Measurements from ENCODE around the gene SLC44A5.
"Not testable (repeated sequence)": the region's sequence is repeated elsewhere in the genome, so short reads cannot be mapped to it uniquely, and the experiment has no call there.

The SLC44A5 gene

GRCh38 chr1:75528001-75528400 is 82.9 kb downstream of the SLC44A5 start:
- in situ Hi-C loops (cut with HindIII; ENCODE audit: low sequenced_read_pairs), result no loop called here

DNA sequence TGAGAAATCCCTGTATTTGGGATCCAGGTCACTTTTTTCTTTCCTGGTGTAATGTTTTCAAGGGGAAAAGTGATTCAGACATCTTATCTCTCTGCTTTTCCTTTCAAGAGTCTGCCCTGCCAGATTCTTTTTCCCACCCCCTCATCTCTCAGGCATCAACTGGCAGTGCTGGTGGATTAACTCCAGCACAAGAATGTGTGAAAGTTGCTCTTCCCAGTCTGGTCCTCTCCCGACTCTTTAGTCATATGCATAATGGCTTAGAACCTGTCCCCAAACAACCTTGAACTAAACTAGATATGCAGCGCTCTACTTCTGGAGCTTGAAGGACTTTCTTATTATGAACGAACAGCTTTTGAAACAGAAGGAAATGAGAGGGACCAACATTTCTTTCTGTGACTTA is 88.5 kb downstream of the SLC44A5 start:
- in situ Hi-C loops (cut with HindIII; ENCODE audit: low sequenced_read_pairs), result no loop called here

DNA sequence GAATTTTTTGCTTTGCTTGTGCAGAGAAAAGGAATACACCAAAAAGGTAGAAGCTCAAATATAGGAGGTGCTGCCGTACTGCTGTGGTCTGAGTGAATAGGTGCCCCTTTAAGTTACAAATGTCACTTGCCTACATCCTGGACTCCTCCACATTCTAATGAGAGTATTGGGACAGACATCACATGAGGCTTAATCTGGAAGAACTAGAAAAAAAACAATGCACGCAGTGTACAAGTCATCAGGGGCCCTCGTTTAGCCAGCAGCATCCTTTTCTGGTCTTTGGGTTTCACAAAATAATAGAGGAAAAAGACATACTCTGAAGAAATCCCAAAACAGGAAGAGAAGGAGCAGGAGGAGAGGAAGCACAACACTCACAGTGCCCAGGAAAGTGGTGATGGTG is 89.3 kb downstream of the SLC44A5 start:
- in situ Hi-C loops (cut with HindIII; ENCODE audit: low sequenced_read_pairs), result no loop called here

- in situ Hi-C loops (cut with HindIII; ENCODE audit: low sequenced_read_pairs), result no loop called here
These were observed 89.9 kb downstream of the SLC44A5 start for GRCh38 chr1:75520862-75521475.

DNA sequence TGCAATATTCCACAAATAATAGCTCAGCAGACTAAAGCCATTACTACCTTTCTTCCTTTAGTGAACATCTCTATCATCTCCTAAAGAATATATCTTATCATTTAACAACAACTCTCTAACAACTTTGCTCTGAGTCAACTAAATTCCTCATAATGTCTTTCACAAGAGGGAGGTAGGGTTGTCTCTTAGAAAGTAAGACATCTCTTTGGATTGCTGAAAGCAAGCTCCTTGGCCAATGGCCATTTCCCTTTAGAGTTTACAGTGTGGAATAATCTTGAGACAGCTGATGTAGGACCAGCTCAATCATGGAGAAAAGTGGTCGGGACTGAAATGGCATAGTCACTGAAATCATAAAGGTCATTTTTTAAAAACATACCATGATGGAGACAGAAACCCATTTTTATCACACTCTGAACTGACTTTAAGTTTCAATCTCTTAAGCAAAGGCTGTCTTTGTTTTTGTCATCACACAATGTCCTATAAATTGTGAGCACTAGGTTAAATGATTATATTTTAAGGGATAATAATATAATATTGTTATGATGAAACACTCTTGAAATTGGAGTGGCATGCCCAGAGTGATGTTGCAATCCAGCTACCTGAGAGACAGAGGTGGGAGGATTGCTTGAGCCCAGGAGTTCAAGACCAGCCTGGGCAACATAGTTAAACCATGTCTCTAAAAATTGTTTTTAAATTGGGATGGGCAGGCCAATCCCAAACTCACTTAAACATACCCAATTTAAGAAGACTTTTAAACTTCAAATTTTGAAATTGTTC is 91.1 kb downstream of the SLC44A5 start:
- in situ Hi-C loops (cut with HindIII; ENCODE audit: low sequenced_read_pairs), result no loop called here

GRCh38 chr1:75518686-75519085 is 92.2 kb downstream of the SLC44A5 start:
- in situ Hi-C loops (cut with HindIII; ENCODE audit: low sequenced_read_pairs), result no loop called here

- in situ Hi-C loops (cut with HindIII; ENCODE audit: low sequenced_read_pairs), result no loop called here
These were observed 96.6 kb downstream of the SLC44A5 start for GRCh38 chr1:75514270-75514669.

DNA sequence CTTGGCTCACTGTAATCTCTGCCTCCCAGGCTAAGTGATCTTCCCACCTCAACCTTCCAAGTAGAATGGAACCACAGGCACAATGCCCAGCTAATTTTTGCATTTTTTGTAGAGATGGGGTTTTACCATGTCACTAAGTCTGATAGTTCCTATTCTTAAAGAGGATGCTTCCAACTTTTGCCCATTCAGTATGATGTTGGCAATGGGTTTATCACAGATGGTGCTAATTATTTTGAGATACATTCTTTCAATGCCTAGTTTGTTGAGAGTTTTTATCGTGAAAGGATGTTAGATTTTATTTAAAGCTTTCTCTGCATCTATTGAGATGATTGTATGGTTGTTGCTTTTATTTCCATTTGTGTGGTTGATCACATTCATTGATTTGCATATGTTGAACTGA is 103.9 kb downstream of the SLC44A5 start:
- in situ Hi-C loops (cut with HindIII; ENCODE audit: low sequenced_read_pairs), result no loop called here

- in situ Hi-C loops (cut with HindIII; ENCODE audit: low sequenced_read_pairs), result no loop called here
These were observed 107.5 kb downstream of the SLC44A5 start for GRCh38 chr1:75503221-75503974.

DNA sequence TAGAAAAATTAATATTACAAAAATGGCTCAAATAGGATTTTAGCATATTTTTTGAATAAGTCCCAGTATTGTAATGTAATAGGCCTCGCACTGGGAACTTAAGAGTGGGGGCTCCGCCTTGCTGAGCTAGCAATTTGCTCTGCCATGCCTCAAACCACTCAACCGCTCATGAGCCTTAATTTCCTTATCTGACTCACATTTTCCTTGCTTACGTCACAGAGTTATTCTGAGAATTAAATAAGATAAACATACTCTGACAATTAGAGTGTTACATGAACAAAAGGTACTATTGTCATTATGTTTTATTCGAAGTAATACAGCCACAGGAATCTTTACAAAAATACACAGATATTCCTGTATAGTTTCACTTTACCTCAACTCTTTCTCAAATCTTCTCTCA is 108.1 kb downstream of the SLC44A5 start:
- in situ Hi-C loops (cut with HindIII; ENCODE audit: low sequenced_read_pairs), result no loop called here

DNA sequence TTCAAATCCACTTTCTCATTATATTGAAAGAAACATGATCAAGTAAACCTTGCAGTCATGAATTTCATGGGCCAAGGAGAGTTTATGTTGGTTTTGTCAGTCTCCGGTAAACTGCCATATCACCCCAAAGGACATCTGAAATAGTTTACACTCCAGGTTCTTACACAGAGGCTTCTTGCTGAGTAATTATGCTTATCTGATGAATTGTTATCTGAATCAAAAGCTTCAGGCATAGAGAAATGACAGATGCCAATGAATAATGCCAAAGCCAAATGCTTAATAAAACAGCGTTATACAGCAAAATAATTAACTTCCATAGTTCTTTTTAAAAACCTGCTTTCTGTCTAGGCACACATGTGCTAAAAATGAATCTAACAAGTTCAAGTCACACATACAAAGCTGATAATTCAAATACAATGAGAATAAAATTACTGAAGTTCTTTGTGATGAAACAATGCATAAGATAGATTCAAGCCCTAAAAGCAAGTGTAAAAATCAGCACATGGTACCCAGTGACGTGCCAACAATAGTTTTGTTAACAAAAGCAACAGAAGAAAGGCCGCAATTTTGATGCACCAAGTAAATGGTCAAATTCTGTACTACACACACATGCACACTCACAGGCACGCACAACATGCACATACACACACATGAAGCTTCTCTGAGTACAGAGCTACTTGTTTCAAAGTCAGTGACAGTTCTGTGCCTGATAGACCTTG is 109.2 kb downstream of the SLC44A5 start:
- in situ Hi-C loops (cut with HindIII; ENCODE audit: low sequenced_read_pairs), result no loop called here

DNA sequence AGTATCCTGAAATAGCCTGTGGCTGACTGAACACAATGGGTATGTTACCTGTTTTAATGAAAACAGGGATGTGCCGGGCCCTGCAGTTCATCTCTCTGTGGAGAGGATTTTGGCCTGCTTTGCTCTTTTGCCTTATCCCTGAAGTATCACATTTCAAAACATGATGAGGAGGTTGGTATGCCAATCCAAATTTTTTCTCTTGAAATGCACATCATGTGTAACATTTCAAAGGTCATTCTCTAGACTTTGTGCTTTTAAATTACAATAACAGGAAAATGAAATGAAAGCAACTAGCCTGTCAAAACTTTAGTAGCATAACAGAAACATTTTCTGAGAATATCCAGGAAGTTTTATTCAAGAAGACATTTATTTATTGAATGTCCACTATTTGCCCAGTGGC is 118.9 kb downstream of the SLC44A5 start:
- in situ Hi-C loops (cut with HindIII; ENCODE audit: low sequenced_read_pairs), result no loop called here

DNA sequence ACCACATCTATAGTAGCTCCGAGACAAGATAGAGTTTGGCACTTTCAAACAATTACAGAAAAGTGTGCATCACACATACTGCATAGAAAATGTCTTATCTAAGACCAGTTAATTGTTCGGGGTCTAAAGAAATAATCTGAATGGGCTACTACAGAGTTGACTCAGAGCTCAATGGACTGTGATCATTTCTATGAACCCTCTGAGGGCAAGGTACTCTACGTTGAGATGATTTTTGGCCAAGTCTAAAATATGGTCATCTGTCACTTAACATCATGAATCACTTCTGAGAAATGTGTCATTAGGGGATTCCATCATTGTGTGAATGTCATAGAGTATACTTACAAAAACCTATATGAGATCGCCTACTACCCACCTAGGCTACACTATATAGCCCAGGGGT is 123.5 kb downstream of the SLC44A5 start:
- in situ Hi-C loops (cut with HindIII; ENCODE audit: low sequenced_read_pairs), result no loop called here

DNA sequence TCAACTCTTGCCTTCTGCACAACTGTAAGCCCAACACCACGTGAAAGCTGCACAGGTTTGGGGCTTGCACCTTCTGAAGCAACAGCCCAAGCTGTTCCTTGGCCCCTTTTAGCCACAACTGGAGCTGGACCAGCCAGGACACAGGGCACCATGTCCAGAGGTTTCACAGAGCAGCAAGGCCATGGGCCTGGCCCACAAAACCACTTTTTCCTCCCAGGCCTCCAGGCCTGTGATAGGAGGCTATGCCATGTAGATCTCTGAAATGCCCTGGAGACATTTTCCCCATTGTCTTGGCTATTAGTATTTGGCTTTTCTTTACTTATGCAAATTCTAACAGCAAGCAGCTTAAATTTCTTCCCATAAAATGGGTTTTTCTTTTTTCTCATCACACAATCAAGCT is 126.1 kb downstream of the SLC44A5 start:
- in situ Hi-C loops (cut with HindIII; ENCODE audit: low sequenced_read_pairs), result no loop called here

GRCh38 chr1:75482951-75483350 is 128.0 kb downstream of the SLC44A5 start:
- in situ Hi-C loops (cut with HindIII; ENCODE audit: low sequenced_read_pairs), result no loop called here

DNA sequence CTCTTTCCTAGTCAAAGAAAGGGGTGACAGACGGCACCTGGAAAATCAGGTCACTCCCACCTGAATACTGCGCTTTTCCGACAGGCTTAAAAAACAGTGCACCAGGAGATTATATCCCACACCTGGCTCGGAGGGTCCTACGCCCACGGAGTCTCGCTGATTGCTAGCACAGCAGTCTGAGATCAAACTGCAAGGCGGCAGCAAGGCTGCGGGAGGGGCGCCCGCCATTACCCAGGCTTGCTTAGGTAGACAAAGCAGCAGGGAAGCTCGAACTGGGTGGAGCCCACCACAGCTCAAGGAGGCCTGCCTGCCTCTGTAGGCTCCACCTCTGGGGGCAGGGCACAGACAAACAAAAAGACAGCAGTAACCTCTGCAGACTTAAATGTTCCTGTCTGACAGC is 134.4 kb downstream of the SLC44A5 start:
- in situ Hi-C loops (cut with HindIII; ENCODE audit: low sequenced_read_pairs), result not testable (repeated sequence)

GRCh38 chr1:75475696-75476095 is 135.2 kb downstream of the SLC44A5 start:
- in situ Hi-C loops (cut with HindIII; ENCODE audit: low sequenced_read_pairs), result no loop called here

GRCh38 chr1:75472971-75473603 is 137.8 kb downstream of the SLC44A5 start:
- in situ Hi-C loops (cut with HindIII; ENCODE audit: low sequenced_read_pairs), result no loop called here

DNA sequence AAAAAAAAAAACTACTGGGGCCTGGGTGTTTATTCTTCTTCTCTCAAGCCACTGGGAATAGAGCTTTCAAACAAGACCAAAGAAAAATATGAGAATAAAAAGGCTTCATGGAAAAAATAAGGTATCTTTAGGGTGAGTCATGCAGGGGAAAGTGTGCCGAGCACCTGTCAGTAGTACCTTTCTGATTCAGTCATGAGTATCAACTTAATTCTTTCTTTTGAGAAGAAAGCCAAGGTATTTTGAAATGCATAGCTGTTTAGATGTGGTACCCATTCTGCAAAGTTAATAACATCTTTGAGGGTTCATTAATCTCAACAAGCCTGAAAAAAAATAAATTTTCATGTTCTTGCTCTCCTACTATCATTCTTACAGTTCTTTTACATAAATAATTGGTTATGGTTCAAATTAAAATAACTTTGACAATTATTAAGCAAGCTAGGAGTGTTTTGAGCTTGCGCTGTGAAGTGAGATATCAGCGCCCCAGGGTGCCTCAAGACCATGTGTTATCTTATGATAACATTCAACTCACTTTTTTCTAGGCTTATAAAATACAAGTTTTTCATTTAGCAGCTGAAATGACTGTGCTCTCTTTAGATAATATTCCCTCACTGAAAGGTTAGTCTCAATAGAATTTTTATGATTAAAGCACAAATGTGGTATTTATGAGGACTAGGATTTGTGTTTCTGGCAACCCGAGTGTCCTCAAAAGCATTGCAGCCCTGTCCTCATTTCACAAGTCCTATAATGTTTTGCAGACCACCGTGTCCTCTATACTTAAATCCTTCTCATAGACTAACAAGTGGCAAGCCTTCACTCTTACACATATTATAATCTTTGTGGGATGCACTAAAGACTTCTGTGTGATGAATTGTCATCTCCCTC is 138.6 kb downstream of the SLC44A5 start:
- in situ Hi-C loops (cut with HindIII; ENCODE audit: low sequenced_read_pairs), result no loop called here

DNA sequence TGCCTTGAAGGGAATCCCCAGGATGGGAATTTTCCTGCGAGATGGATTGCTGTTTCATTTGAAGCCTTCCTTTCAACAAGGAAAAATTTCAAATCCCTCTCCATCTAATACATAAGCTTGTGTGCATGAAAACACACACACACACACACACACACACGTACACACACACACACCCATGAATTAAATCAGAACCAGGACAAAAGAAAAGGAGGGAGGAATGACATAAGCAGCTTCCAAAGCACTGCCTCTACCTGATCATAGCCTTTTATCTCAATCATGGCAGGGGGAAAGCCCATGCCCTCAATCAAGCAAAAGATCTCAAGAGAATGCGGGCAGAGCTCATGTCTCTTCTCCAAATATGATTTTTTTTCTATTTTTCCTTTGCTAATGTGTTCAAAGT is 139.7 kb downstream of the SLC44A5 start:
- in situ Hi-C loops (cut with HindIII; ENCODE audit: low sequenced_read_pairs), result no loop called here

All from DLD1 (cell line).